SK-N-SH (cell line): Measurements from ENCODE around the gene DCBLD1.

Source experiments
- CHD2 ChIP-seq: fragments of 150-350 bp; IDR thresholded peaks from 2 replicates; pipeline ENCODE4 v1.6.1; 2018; ENCODE audit warnings: low read length; ENCODE audit not compliant: partially characterized antibody
- ELF1 ChIP-seq: IDR thresholded peaks from 2 replicates; pipeline ENCODE4 v1.4.0; 2012
- FOXJ3 ChIP-seq: sonication (generic); formaldehyde crosslinking; IDR thresholded peaks from 2 replicates; pipeline ENCODE4 v1.5.1; 2020; ENCODE audit warnings: mild to moderate bottlenecking, missing genetic modification reagents
- GABPA ChIP-seq: IDR thresholded peaks from 2 replicates; pipeline ENCODE4 v1.4.0; 2012; ENCODE audit warnings: low read depth, mild to moderate bottlenecking
- JUND ChIP-seq: IDR thresholded peaks from 2 replicates; pipeline ENCODE4 v1.4.0; 2012
- POLR2AphosphoS5 ChIP-seq: IDR thresholded peaks from 2 replicates; pipeline ENCODE4 v1.6.1; 2012; ENCODE audit warnings: low read depth, low read length
- RAD21 ChIP-seq: IDR thresholded peaks from 2 replicates; pipeline ENCODE4 v1.6.1; 2012; ENCODE audit warnings: mild to moderate bottlenecking, low read length
- SIN3A ChIP-seq: IDR thresholded peaks from 2 replicates; pipeline ENCODE4 v1.6.1; 2012; ENCODE audit warnings: low read depth, mild to moderate bottlenecking, low read length, moderate library complexity, borderline replicate concordance
- TAF1 ChIP-seq: IDR thresholded peaks from 2 replicates; pipeline ENCODE4 v1.6.1; 2012; ENCODE audit warnings: low read depth, mild to moderate bottlenecking, low read length, moderate library complexity, borderline replicate concordance
- TF ChIP-seq, protein P1 (sequence below): fragments of 200-600 bp; sonication (generic); IDR thresholded peaks from 2 replicates; pipeline ENCODE4 v1.6.1; 2017; ENCODE audit warnings: antibody characterized with exemption, mild to moderate bottlenecking, moderate library complexity

DNA sequence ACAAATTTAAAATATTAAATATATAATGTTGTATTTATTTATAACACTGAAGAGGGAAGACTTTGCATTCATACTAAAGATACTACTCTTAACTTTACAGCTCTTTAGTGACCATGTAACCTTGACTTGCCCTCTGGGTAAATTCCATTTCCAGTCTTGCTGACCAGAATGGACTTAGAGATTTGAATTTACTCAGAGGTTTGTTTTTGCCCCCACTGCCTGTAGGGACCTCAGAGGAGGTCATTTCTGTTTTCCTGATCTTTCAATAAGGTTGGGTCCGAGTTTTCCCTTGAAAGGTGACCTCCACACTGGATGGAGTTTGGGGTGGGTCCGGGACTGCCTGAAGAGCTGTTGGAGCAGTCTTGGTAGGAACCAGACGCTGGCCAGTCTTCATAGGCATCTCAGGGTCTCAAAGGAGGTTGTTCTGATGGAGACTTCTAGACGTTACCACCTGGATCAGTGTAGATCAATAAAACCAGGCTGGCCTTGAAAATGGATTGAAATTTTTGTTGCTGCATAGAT, 26.0 kb downstream of the DCBLD1 start:
- TF ChIP-seq GABPA (no peak), JUND (no peak), RAD21 (no peak), FOXJ3 (CRISPR knock-in tag) (no peak), TAF1 (no peak), CHD2 (no peak), POLR2AphosphoS5 (no peak), ELF1 (no peak), SIN3A (no peak)
- TF ChIP-seq, protein P1, sequence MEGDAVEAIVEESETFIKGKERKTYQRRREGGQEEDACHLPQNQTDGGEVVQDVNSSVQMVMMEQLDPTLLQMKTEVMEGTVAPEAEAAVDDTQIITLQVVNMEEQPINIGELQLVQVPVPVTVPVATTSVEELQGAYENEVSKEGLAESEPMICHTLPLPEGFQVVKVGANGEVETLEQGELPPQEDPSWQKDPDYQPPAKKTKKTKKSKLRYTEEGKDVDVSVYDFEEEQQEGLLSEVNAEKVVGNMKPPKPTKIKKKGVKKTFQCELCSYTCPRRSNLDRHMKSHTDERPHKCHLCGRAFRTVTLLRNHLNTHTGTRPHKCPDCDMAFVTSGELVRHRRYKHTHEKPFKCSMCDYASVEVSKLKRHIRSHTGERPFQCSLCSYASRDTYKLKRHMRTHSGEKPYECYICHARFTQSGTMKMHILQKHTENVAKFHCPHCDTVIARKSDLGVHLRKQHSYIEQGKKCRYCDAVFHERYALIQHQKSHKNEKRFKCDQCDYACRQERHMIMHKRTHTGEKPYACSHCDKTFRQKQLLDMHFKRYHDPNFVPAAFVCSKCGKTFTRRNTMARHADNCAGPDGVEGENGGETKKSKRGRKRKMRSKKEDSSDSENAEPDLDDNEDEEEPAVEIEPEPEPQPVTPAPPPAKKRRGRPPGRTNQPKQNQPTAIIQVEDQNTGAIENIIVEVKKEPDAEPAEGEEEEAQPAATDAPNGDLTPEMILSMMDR = no peak
